GM21619 (cell line): ENCODE results near the gene HEYL.

Experiments used
- ATAC-seq: cut with Tn5 transposase; IDR thresholded peaks from one replicate; pipeline ENCODE4 v1.9.1; 2021; ENCODE audit not compliant: unreplicated experiment

Gene HEYL

DNA sequence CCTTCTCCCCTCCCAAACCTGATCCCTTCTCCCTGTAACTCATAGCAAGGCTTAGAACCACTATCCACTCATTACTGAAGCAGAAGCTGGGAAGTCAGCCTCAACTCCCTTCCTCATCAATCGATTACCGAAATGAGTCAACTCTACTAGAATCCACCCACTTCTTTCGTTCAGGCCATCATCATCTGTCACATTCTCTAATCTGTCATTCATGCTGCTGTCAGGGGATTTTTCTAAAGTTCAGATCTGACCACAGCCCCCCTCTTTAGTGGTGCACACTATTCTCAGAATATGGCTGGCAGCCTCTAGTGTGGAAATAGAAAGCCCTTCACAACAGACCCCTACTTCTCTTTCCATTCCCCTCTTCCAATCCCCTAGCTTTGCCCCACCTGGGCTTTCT, 27.3 kb upstream of the HEYL start:
- ATAC-seq = peak; percentile 83

DNA sequence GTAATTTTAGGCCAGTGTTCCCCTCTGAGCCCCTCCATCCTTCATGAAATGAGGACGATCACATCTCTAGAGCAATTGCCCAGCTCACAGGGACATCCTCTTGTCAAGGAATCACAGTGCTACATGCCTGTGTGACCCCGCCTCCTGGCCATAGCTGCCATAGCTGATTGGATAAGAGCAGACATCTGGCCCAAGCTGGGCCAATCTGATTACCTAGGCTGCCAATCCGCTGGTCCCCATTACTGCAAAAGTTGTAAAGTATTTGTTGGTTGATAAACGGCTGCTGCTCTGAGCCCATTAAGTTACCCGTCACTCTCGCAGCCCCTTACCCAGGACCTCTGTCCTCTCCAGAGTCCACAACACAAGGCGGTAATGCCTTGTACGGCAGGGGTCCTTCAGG, 24.1 kb upstream of the HEYL start:
- no peak for ATAC-seq

DNA sequence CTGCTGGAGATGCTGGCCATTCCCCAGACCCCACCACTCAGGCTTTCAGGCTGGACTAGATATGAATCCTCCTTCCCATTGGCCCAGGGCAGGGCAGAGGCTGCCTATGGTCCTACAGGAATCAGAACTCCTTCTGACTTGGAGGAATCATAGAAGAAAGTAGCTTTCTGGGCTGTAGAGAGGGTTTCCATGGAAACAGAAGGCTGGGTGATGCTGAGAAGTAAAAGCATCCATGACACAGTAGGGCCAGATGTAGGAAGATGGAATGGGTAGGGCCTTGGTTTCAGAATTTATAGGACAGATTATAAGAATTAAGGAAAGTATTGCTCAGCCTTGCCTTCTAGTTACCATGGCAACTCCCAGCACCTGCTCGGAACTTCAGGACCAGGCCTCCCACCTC, 23.4 kb upstream of the HEYL start:
- ATAC-seq = no peak

DNA sequence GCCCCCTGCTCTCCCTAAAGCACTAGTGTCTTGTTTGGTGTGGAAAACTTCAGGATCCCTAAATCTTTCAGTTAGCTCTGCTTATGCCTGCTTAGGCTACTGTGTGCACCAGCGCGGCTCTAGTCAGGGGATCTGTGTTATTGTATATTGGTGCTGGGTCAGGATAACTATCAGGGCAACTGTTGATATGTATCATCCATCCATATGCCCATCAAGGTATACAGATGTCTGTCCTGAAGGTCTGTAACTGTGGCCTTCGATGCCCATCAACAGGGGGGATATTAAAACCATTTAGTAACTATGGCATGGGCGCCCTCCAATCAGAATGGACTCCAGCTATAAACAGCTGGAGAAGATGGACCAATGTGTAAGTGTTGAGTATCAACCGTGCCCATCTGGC, 20.1 kb upstream of the HEYL start:
- ATAC-seq = no peak

DNA sequence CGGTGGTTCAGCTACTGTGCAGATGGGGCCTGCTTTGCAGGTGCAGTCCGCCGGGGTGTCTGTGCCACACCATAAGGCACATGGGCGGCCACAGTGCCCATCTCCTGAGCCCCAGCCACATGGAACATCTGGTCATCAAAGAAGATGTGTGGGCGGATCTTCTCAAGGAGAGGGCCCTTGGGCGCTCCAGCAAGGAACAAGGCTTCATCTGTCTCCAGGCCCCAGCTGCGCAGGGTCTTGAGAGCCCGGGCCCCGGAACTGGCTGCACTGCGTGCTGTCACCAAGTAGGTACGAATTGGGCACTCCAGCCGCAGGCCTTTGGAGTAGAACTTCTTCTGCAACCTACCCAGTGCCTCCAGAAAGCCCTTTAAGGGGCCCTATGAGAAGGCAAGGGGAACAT, 19.7 kb upstream of the HEYL start:
- ATAC-seq = no peak

DNA sequence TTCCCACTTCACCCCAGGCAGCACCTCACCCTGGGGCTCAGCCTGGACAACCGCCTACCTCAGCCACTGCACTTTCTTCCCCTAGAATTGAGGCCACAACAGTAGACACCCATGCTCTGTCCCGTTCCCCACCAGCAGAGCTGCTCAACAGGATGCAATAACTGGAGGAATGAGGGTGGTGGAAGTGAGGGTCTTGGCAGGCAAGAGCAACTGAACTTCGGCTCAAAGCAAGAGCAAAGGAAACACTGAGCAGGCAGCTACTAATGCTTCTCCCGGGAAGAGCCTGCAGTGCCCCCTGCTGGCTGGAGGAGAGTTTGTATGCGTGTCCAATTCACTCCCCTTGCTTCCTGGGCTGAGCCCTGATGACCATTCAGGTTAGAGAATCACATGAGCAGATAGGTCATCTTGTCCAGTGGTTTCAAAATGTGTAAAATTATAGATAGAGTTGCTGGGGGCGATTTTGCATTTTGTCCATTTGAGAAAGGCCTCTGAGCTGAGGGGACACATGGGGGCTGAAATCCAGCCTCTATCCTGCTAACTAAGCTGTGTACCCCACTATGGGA, 18.6 kb upstream of the HEYL start:
- ATAC-seq = no peak

DNA sequence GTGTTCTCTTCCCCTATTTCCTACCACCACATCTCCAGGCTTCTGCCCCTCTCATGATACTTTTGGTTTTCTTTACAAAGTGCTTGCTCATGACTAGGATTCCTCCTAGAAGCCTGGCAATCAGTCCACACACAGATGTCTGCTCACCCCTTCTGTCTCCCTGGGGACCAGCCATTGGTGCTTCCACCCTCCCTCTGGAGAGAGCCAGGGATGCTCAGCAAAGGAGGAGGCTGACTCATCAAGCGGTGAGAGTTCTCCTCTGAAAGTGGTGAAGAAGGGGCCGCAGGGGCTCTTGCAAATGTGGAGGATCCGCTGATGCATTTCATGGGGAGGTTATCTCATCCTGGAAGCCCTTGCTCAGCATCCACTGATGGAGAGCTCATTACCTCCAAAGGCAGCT, 18.0 kb upstream of the HEYL start:
- ATAC-seq = no peak

DNA sequence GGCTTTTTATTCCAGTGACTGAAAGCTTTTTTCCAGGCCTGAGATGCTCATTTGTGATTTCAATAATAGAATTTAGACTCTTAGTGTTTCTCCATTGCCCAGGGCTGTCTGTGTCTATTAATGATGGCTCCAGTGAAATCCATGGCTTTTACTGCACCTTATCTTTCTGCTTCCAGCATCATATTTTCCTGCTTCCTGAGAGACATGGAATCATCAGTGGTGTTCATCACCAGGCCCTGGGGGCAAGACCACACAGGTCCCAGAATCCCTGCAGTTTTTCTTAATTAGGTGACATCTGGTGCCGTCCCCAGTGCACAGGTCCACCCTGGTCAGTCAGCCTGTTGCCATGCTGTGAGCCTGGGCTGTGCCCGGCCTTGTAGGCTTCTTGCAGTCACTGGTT, 16.9 kb upstream of the HEYL start:
- ATAC-seq = no peak

DNA sequence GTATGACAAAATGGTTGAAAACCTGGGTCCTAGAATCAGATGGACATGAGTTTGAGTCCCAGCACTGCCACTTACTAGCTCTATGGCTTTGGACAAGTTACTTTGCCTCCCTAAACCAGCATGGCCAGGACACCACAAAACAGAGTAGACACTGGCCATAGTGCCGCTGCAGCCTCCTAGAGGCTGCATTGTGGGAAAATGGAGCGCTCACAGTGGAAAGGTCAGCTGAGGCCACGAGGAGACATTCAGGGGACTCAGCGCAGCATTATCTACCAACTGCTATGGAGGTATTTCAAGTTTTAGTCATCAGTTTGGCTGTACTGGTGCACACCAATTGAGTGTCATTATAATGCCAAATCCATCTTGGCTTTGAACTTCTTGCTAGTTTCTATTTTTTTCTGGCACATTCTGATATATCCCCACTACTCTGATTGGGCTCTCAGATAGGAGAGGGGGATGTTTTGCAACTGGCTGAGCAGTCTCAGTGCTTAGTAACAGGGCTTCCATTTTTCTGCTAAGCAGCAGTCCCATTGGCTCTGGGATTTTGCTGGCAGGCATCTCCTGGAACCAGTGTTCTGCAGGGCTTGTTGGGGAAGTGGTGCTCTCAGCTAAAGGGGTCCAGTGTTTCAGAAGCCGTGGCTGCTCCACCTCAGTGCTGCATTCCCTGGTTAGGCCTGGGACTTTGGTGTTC, 16.3 kb upstream of the HEYL start:
- ATAC-seq = no peak

DNA sequence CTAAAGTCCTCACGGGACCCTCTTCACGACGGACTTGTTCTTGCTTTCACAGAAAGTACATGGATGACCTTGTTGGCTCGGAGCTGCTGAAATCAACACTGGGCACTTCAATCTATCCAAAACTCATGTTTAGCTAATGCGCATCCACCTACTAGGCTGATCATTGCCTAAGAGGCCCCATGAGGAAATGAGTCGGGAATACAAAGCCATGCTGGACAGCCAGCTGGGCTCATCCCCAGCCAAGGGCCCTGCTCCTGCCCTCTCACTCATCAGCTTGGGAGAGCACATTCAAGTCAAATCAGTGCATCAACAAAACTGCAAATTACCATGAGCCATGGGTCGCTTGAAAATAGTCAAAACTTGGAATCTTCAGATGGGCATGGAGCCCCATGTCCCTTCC, 14.8 kb upstream of the HEYL start:
- no peak for ATAC-seq

DNA sequence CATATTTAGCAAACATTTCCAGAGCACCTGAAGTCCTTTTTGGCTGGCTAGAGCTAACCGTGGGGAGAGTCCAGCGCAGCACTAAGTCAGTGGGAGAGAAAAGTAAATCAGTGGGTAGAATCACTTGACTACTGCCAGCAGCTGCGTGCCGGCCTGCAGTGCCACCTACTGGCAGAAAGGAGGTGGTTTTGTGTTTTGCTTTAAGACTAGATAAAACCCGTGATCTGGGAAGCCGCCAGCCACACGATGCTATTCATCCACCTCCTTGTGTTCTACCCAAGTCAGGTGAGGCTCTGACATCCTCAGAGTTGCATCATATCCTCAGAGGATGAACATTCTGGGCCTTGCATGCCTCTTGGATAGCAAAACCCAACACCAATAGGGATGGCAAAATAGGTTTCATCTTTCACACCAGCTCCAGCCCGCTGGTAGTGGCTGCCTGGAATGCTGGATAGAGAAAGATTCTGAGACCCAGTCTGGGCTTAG, 14.1 kb upstream of the HEYL start:
- no peak for ATAC-seq

DNA sequence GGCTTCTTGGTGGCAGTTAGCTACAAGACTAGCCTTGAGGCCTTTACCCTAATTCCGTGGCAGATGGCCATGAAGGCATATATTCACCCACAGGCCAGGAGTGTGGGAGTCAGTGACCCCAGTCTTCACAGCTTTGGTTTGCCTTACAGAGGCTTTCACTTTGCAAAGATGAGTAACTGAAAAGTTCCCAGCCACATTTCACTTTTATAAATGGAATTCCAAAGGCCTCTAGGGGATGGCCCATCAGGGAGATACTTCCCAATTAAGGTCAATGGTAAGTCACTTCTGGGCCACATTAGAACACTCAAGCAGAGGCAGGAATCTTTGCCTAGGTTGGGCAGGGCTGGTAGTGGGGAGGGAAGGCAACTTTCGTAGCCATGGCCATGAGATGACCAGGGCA, 13.1 kb upstream of the HEYL start:
- no peak for ATAC-seq

DNA sequence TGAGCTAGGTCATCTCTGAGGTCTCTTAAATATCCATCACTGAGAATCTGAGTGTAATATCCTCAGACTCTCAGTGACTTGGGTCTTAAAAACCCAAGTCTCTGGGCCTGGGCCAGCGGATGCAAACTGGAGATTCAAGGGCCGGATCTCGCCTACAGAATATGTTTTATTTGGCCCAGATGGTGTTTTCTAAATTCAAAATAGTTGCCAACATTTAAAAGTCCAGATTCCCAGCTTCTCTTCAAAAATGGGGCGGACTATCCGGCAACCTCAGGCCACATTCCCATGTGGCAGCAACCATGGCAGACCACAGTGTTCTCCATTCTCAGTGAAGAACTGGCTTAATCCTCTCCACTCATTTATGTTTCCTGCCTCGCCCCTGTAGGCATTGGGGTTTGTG, 12.7 kb upstream of the HEYL start:
- ATAC-seq = no peak

DNA sequence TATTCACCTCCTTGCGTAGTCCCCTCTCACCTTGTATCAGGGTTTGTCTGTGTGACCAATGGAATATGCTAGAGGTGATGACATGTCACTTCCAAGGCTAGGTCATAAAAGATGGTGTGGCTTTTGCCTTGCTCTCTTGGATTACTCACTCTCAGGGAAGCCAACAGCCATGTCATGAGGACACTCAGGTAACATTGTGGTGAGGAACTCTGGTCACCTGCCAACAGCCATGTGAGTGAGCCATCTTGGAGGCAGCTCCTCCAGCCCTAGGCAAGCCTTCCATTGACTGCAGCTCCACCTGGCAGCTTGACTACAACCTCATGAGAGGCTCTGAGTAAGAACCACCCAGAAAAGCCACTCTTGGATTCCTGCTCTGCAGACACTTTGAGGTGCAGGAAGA, 11.0 kb upstream of the HEYL start:
- ATAC-seq = no peak

DNA sequence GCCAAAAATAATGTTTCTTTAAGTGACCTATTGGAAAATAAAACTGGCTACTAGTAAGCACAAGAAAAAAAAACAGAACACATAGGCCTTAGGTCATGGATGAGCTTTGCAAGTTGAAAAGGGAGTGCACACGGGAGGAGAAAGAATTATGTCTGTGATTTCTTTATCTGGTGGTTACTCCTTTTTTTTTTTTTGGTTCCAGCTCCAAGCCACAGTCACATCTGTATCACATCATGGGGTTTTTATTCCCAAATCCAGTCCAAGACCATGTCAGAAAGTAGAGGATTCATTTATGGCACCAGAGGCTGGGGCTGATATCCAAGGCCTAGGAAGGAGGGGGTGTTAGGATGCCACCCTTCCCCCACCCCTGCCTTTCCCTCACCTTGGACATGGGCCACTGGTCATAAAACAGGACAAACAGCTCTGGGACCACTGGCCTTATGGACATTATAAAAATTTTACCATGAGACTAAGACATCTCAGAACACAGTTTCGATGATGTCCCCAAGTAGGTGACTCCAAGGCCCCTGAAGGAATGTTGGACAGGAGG, 10.3 kb upstream of the HEYL start:
- no peak for ATAC-seq

DNA sequence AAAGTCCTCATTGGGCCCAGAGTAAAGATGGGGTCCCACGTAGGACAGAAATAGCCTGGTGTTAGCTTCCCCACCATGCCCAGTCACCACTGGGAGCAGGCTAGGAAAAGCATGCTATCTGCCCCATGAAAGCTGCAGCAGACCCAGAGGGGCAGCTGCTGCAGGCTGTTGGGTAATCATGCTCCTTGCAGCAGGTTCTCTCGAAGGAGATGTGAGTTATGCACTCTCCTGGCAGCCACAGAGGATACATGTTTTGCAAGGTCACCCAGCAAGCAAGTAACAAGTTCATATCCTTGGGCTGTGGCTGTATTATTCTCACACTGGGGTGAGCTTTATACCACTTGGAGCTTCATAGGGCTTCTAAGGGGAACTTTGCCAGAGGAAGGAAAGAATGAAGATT, 9.1 kb upstream of the HEYL start:
- no peak for ATAC-seq

DNA sequence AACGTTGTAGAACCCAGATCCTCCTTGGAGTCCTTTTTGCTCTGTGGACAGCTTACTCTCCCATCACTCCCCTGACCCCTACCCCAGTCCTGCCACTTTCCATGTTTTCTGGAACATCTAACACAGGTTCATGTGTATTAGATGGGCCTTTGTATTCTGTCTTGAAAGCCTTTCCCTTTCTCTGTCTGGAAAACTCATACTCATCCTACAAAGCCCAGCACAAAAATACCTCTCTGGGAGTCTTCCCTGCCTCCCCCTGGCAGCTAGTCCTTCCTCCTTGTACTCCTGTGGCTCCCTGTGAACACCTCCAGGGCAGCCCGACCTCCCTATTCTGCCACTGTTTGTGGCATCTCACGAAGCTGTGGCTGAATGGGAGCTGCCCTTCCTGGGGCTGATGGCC, 7.8 kb upstream of the HEYL start:
- ATAC-seq = no peak

DNA sequence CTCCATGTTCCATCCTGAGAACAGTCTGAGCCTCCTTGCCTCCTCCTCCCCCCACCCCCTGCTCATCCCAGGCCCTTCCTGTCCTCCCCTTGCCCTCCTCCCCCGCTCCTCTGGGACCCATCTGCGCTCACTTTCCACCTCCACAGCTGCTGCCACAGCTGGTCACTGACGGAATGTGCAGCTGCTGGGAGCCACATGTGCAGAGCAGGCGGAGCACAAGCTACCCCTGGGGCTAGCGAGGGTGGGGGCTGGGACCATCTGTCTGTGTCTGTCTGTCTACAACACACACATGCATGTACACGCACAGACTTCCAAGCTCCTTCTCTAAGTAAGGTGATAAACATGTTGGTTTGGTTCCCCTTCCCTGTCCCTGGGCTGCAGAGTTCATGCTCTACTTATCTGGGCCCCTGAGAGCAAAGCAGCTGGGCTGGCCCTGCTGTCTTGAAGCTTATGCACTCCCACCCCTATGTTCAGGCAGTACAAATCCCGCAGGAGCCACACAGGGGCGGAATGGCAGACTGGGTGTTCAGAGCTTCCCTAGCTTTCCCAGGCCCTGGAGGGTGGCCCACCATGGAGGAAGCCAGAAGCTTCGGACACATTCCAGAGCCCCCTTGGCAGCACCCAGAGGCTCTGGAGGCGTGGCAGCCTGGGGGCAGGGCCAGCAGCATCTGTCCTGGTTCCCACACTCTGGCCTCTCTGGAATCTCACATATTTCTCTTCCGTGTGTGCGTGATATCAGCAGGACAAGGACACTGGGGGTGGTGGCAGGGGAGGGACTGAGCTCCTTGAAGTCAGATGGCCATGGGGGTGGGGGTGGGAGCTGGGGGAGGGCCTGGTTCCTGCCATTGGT, 7.0 kb upstream of the HEYL start:
- no peak for ATAC-seq

DNA sequence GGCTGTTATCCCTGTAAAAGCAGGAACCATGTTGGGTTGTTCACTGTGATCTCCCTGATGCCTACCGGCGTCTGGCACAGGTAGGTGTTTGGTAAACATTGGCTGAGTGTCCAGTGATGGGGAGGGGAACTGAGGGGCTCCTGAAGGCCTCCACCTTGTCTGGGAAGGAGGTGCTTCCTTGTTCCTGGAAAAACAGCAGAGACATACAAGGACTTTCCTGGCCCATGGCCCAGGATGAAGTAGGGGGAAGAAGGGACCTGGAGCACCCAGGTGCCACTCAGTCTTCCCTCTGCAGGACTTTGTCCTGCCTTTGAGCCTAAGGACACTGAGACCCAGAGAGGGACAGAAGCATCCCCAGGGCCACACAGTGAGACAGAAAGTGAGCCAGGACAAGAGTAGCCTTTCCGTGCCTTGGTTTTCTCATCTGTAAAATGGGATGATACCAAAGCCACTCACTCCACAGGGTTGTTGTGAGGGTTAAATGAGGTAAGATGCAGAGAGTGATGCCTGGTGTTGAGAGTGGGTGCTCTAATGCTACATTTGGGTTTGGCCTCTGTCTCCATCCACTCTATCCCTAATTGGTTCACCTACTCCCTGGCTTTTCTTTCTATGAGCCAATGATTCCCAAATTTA, 6.1 kb upstream of the HEYL start:
- no peak for ATAC-seq

DNA sequence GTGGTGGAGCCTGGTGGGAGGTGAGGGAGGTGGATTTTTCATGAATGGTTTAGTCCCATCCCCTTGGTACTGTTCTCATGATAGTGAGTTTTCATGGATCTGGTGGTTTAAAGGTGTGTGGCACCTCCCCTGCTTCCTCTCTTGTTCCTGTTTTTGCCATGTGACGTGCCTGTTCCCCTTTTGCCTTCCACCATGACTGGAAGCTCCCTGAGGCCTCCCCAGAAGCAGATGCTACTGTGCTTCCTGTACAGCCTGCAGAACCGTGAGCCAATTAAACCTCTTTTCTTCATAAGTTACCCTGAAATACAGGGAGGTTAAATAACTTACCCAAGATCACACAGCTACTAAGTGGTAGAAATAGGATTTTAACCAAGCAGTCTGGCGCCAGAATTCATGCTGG, 4.3 kb upstream of the HEYL start:
- no peak for ATAC-seq

DNA sequence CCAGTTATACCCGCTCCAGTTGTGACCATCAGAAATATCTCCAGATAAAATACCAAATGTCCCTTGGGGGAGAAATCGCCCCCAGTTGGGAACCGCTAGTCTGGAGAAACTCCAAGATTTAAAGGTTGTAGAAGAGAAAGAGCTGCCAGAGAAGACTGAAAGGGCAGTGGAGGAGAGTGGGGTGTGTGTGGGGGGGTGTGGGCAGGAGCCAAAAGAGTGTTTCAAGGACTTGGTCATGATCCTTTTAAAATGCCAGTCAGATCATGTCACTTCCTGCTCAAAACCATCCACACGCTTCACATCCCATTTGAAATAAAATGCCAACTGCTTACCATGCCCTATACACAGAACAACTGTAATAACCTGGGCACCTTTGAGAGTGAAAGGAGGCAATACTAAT, 3.4 kb upstream of the HEYL start:
- no peak for ATAC-seq

DNA sequence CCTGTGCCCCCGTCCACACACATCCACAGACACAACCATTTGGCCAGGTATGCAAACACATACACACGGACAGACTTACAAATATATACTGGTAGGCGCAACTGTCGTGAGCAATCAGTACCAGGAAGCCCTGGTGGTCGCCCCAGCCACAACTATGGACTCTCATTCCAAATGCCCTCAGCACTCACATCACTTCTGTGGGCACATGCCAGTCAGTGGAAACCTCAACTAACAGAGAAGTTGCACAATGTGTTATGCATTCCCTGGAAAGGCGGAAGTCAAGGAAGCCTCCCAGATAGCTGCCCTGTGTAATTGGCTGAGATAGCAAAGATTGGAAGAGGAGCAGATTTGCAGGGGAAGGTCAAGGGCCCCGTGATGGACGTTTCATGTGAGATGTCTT, 1.4 kb upstream of the HEYL start:
- ATAC-seq = no peak
